Upper lobe of left lung (tissue), 4 donors: Measurements from ENCODE around the gene WASHC1.
"Not testable (repeated sequence)": the region's sequence is repeated elsewhere in the genome, so short reads cannot be mapped to it uniquely, and the experiment has no call there.

Experiments used
- EP300 ChIP-seq, 4 donors: sonication (generic); formaldehyde crosslinking; IDR thresholded peaks; one replicate each; pipeline ENCODE4 v1.5.1; 2017; ENCODE audit warnings: antibody characterized with exemption in 4 of 4, control low read depth in 2 of 4
- POLR2A ChIP-seq, 4 donors: fragments of 450-650 bp; IDR thresholded peaks; one replicate each; pipeline ENCODE4 v1.5.1; 2016 to 2017; ENCODE audit warnings: antibody characterized with exemption in 4 of 4, mild to moderate bottlenecking in 2 of 4
- POLR2AphosphoS5 ChIP-seq, 2 donors: sonication (generic); formaldehyde crosslinking; IDR thresholded peaks; one replicate each; pipeline ENCODE4 v1.5.1; 2017; ENCODE audit warnings: antibody characterized with exemption in 2 of 2
- TF ChIP-seq, protein P1 (sequence below), 6 experiments: fragments of 450-650 bp in 4 of 6; fragments of 200-600 bp in 2 of 6; sonication (generic) in 2 of 6; IDR thresholded peaks; one replicate each; pipeline ENCODE4 v1.5.1; 2016 to 2019; ENCODE audit warnings: antibody characterized with exemption in 6 of 6

DNA sequence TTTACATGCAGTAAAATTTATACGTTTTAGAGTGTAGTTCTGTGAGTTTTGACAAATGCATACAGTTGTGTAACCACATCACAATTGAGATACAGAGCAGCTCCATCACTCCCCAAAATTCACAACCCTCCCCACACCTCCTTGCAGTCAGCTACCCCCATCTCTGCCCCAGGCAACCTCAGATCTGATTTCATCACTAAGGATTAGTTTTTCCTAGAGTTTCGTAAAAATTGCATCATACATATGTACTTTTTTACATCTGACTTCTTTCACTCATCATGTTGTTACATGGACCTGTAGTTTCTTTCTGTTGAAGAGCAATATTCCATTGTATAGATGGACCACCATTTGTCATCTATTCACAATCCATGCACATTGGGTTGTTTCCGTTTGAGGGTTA, 14.4 kb upstream of the WASHC1 start:
- TF ChIP-seq, protein P1, sequence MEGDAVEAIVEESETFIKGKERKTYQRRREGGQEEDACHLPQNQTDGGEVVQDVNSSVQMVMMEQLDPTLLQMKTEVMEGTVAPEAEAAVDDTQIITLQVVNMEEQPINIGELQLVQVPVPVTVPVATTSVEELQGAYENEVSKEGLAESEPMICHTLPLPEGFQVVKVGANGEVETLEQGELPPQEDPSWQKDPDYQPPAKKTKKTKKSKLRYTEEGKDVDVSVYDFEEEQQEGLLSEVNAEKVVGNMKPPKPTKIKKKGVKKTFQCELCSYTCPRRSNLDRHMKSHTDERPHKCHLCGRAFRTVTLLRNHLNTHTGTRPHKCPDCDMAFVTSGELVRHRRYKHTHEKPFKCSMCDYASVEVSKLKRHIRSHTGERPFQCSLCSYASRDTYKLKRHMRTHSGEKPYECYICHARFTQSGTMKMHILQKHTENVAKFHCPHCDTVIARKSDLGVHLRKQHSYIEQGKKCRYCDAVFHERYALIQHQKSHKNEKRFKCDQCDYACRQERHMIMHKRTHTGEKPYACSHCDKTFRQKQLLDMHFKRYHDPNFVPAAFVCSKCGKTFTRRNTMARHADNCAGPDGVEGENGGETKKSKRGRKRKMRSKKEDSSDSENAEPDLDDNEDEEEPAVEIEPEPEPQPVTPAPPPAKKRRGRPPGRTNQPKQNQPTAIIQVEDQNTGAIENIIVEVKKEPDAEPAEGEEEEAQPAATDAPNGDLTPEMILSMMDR (IDR thresholded peaks at IDR 0.05), result not testable (repeated sequence)
- not testable (repeated sequence) for TF ChIP-seq EP300, POLR2AphosphoS5, POLR2A (IDR thresholded peaks at IDR 0.05)
